H1 (cell line): ENCODE results near the gene BORCS8. TPM values are rescaled to one million over a fixed set of nuclear protein-coding genes. Genes with fewer than 3 reads are reported as not detected.

Source experiments
- BCL11A ChIP-seq, 2 experiments: IDR thresholded peaks; one replicate each; pipeline ENCODE4 v1.6.1; 2011; ENCODE audit warnings: low read depth in 2 of 2, low read length in 2 of 2, mild to moderate bottlenecking in 2 of 2
- polyA plus RNA-seq, 7 experiments: library from polyadenylated mRNA; depleted of rRNA in 3 of 7; stranded (reverse) in 5 of 7; unstranded in 2 of 7; fragments of >200 nt in 5 of 7; fragments of 200-250 nt in 2 of 7; gene quantifications; 1 replicate in 5 of 7; 2 replicates in 1 of 7; 4 replicates in 1 of 7; pipeline versions ENCODE4 v1.2.1 to v1.2.3, GENCODE V29; 2011 to 2013; ENCODE audit warnings: missing spikeins in 2 of 7, mixed read lengths in 2 of 7
- total RNA-seq: library from RNA; stranded (reverse); fragmentation: NEBNext Ultra II Directional; extraction: Animal tissue kit (Norgen Biotek cat#: 25700); gene quantifications from 2 replicates; pipeline ENCODE4 v1.2.1, GENCODE V29; 2021

BORCS8 gene
- total and polyA plus RNA-seq, 2 of the 8 experiments (the other 6 are each of a cell fraction or from before 2014, with no cell fraction given) = 15.0 to 15.9 TPM

DNA sequence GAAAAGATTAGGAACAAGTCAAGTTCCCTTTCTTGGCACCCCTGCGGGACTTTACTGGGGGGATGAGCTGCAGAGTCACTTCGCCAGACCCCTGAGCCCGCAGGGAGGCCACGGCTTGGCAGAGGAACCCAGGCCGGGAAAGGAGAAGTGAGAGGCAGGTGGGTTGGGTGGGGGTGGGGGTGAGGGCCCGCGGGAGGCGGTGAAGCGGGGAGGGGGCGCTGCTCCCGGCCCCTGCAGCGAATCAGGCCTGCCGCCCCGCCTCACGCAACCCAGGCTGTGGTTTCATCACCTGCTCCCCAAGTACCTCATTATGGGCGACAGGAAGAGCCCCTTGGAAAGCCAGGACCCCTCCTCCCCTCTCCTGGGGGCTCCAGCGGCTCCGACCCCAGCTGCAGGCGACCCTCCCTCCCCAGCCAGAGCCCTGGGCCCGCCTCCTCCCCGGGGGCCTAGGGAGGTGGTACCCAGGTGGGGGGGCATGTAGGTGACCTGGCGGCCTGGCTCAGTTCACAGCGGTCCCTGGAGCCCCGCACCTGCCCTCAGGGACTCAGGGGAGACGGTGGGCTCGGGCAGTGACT, 31.4 kb downstream of the BORCS8 start (continued):
- no peak for TF ChIP-seq BCL11A (IDR thresholded peaks at IDR 0.05; ENCODE audit: low read depth in 2 of 2, low read length in 2 of 2)
- TF ChIP-seq, all 59 proteins: peak for 6
